GM19328 (cell line): ENCODE results near the gene GABRQ.
"Not testable (repeated sequence)": the region's sequence is repeated elsewhere in the genome, so short reads cannot be mapped to it uniquely, and the experiment has no call there.

Experiments
- ATAC-seq: cut with Tn5 transposase; IDR thresholded peaks from one replicate; pipeline ENCODE4 v1.9.1; 2021; ENCODE audit warnings: mild to moderate bottlenecking, moderate library complexity; ENCODE audit not compliant: unreplicated experiment

GABRQ gene

GRCh38 chrX:152656890-152657289 lies 19.2 kb downstream of the GABRQ start:
- no peak for ATAC-seq

GRCh38 chrX:152658302-152658701 lies 20.6 kb downstream of the GABRQ start:
- ATAC-seq = no peak

GRCh38 chrX:152663086-152663485 lies 25.4 kb downstream of the GABRQ start:
- ATAC-seq = no peak

- no peak for ATAC-seq
Measured at GRCh38 chrX:152674135-152674534, 36.4 kb downstream of the GABRQ start.

GRCh38 chrX:152674652-152675051 lies 37.0 kb downstream of the GABRQ start:
- ATAC-seq = not testable (repeated sequence)

GRCh38 chrX:152681012-152681411 lies 43.3 kb downstream of the GABRQ start:
- ATAC-seq = not testable (repeated sequence)

- ATAC-seq = not testable (repeated sequence)
Measured at GRCh38 chrX:152697952-152698931, 60.5 kb downstream of the GABRQ start, which contains the start of gene MAGEA3. Gene MAGEA3, plus strand, starts transcription at chrX:152698794. Its CDS starts 2,039 bp downstream, at chrX:152700833.

GRCh38 chrX:152700390-152700789 lies 62.7 kb downstream of the GABRQ start:
- ATAC-seq = not testable (repeated sequence)

- not testable (repeated sequence) for ATAC-seq
Measured at GRCh38 chrX:152706500-152706899, 68.8 kb downstream of the GABRQ start.
